Ascending aorta (tissue), 2 donors: ENCODE results near the gene ZGRF1. TPM values are rescaled to one million over a fixed set of nuclear protein-coding genes. Genes with fewer than 3 reads are reported as not detected.
A peak's percentile ranks its signal among the peaks of the same experiment; 100 is the strongest.

ENCODE experiments used
- DNase-seq, 2 donors: peaks; one replicate each; pipeline ENCODE4 v3.0.0-alpha.2; 2019; ENCODE audit warnings: low spot score in 2 of 2
- H3K27ac ChIP-seq, 2 donors: fragments of 200-600 bp; sonication (generic); one replicate each; pipeline ENCODE4 v1.5.1; 2016 to 2017; ENCODE audit warnings: mild to moderate bottlenecking in 1 of 2
- H3K27me3 ChIP-seq: fragments of 200-600 bp; sonication (generic); one replicate; pipeline ENCODE4 v1.5.1; 2017
- H3K36me3 ChIP-seq, 2 donors: fragments of 200-600 bp; sonication (generic); one replicate each; pipeline ENCODE4 v1.5.1; 2016
- H3K4me1 ChIP-seq, 2 donors: fragments of 200-600 bp; sonication (generic); one replicate each; pipeline ENCODE4 v1.5.1; 2016 to 2017; ENCODE audit warnings: mild to moderate bottlenecking in 1 of 2
- H3K4me3 ChIP-seq, 2 donors: fragments of 200-600 bp; sonication (generic); one replicate each; pipeline ENCODE4 v1.5.1; 2016 to 2017; ENCODE audit warnings: mild to moderate bottlenecking in 1 of 2
- H3K9me3 ChIP-seq, 2 donors: fragments of 200-600 bp; sonication (generic); one replicate each; pipeline ENCODE4 v1.5.1; 2016
- CTCF ChIP-seq, 3 experiments: fragments of 200-600 bp in 2 of 3; fragments of 450-650 bp in 1 of 3; sonication (generic) in 2 of 3; IDR thresholded peaks; one replicate each; pipeline ENCODE4 v1.5.1; 2016 to 2019; ENCODE audit warnings: antibody characterized with exemption in 3 of 3, mild to moderate bottlenecking in 1 of 3, moderate library complexity in 1 of 3
- intact Hi-C: fragments of 100-400 bp; cut with DNase I; formaldehyde crosslinking; loops from one replicate; pipeline ENCODE4 v1.15.1; 2023
- total RNA-seq: library from RNA; depleted of rRNA; stranded (reverse); fragments of >200 nt; gene quantifications from one replicate; pipeline ENCODE4 v1.1.0, GENCODE V29; 2016

Gene ZGRF1
- total RNA-seq = 0.11 TPM

- no peaks in the 10 kb centered on the region for H3K9me3 ChIP-seq
- no peaks in the 10 kb centered on the region for H3K27me3 ChIP-seq
- H3K36me3 ChIP-seq = no peaks in the 10 kb centered on the region
- peak within 1 kb of the TSS; percentile 94 to 98 for H3K27ac ChIP-seq
- intact Hi-C loops = loop anchor here (1.0 to 5.0 kb wide), 3 partner anchors 301 to 490 kb away; partner anchors contain the start of genes AP1AR and FAM241A
- peaks cover 0 to 11% of the 10 kb centered on the region in 2 donors for H3K4me1 ChIP-seq
- peak; percentile 97 to 100 (median 99) for TF ChIP-seq CTCF (IDR thresholded peaks at IDR 0.05)
- DNase-seq = peak; percentile 97 to 100
- H3K4me3 ChIP-seq = peak within 1 kb of the TSS; percentile 67 to 82
Measured at GRCh38 chr4:112636688-112637551, at the start of gene ZGRF1, which contains the start of gene LARP7. Gene ZGRF1, minus strand, starts transcription at chr4:112636909. Its CDS starts 3,733 bp downstream, at chr4:112633176. Gene LARP7, plus strand, starts transcription at chr4:112637143. Its CDS starts 7,527 bp downstream, at chr4:112644670.

- no peak overlapping the region for H3K27ac ChIP-seq
Measured at GRCh38 chr4:112680996-112681395, 44.3 kb upstream of the ZGRF1 start.

GRCh38 chr4:112677519-112678091, 40.9 kb upstream of the ZGRF1 start:
- Histone ChIP-seq H3K9me3 (no peaks in the 10 kb centered on the region), H3K36me3 (no peaks in the 10 kb centered on the region), H3K4me1 (no peaks in the 10 kb centered on the region), H3K4me3 (no peak overlapping the region), H3K27me3 (no peaks in the 10 kb centered on the region), H3K27ac (no peak overlapping the region)
- no peak for DNase-seq
- intact Hi-C loops = no loop called here
- TF ChIP-seq CTCF (IDR thresholded peaks at IDR 0.05) = no peak

More at GRCh38 chr4:112680996-112681395, 44.3 kb upstream of the ZGRF1 start:
- Histone ChIP-seq H3K4me1 (no peaks in the 10 kb centered on the region), H3K9me3 (no peaks in the 10 kb centered on the region), H3K4me3 (no peak overlapping the region), H3K36me3 (no peaks in the 10 kb centered on the region), H3K27me3 (no peaks in the 10 kb centered on the region)
- TF ChIP-seq CTCF (IDR thresholded peaks at IDR 0.05) = no peak
- intact Hi-C loops = no loop called here
- no peak for DNase-seq

GRCh38 chr4:112674376-112674775, 37.7 kb upstream of the ZGRF1 start:
- H3K9me3 ChIP-seq = no peaks in the 10 kb centered on the region
- intact Hi-C loops = no loop called here
- H3K4me1 ChIP-seq = no peaks in the 10 kb centered on the region
- H3K27ac ChIP-seq = no peak overlapping the region
- no peak overlapping the region for H3K4me3 ChIP-seq
- H3K27me3 ChIP-seq = no peaks in the 10 kb centered on the region
- DNase-seq = no peak
- TF ChIP-seq CTCF (IDR thresholded peaks at IDR 0.05) = no peak
- no peaks in the 10 kb centered on the region for H3K36me3 ChIP-seq

- DNase-seq = no peak
- intact Hi-C loops = no loop called here
- Histone ChIP-seq H3K9me3 (no peaks in the 10 kb centered on the region), H3K4me3 (no peak overlapping the region), H3K27me3 (no peaks in the 10 kb centered on the region), H3K36me3 (no peaks in the 10 kb centered on the region), H3K27ac (no peak overlapping the region), H3K4me1 (no peaks in the 10 kb centered on the region)
- TF ChIP-seq CTCF (IDR thresholded peaks at IDR 0.05) = no peak
Measured at GRCh38 chr4:112673686-112674085, 37.0 kb upstream of the ZGRF1 start.
